NCI-H128 (cell line): ENCODE measurements around the gene MATN1.
"Not testable (repeated sequence)": the region's sequence is repeated elsewhere in the genome, so short reads cannot be mapped to it uniquely, and the experiment has no call there.

Experiments
- DNase-seq: peaks from one replicate; lab custom pipeline; 2025; ENCODE audit not compliant: unreplicated experiment; lab: John Stamatoyannopoulos, UW

Gene MATN1

GRCh38 chr1:30723331-30723755 lies at the start of gene MATN1:
MATN1 (minus strand) TSS chr1:30723585; CDS start chr1:30723551, 34 bp downstream.
- no peak for DNase-seq

GRCh38 chr1:30771005-30771404 lies 47.6 kb upstream of the MATN1 start:
- no peak for DNase-seq

GRCh38 chr1:30770150-30770549 lies 46.8 kb upstream of the MATN1 start:
- DNase-seq: no peak

- no peak for DNase-seq
Measured at GRCh38 chr1:30768830-30769718, 45.7 kb upstream of the MATN1 start.

GRCh38 chr1:30768159-30768829 lies 44.9 kb upstream of the MATN1 start:
- no peak for DNase-seq

GRCh38 chr1:30766948-30767347 lies 43.6 kb upstream of the MATN1 start:
- not testable (repeated sequence) for DNase-seq

- no peak for DNase-seq
Measured at GRCh38 chr1:30765556-30766434, 42.4 kb upstream of the MATN1 start.

GRCh38 chr1:30764939-30765555 lies 41.7 kb upstream of the MATN1 start:
- DNase-seq: no peak

- DNase-seq: no peak
Measured at GRCh38 chr1:30764396-30764795, 41.0 kb upstream of the MATN1 start.

GRCh38 chr1:30763651-30764248 lies 40.4 kb upstream of the MATN1 start:
- DNase-seq: no peak

GRCh38 chr1:30762930-30763650 lies 39.7 kb upstream of the MATN1 start:
- no peak for DNase-seq

- DNase-seq: no peak
Measured at GRCh38 chr1:30762152-30762929, 39.0 kb upstream of the MATN1 start.

GRCh38 chr1:30761381-30762151 lies 38.2 kb upstream of the MATN1 start:
- no peak for DNase-seq

GRCh38 chr1:30760596-30761324 lies 37.4 kb upstream of the MATN1 start:
- DNase-seq: no peak

- no peak for DNase-seq
Measured at GRCh38 chr1:30759718-30760281, 36.4 kb upstream of the MATN1 start.

GRCh38 chr1:30758785-30759380 lies 35.5 kb upstream of the MATN1 start:
- DNase-seq: no peak
